HG02642 (cell line): Measurements from ENCODE around the gene PELI2.

Source experiments
- ATAC-seq: cut with Tn5 transposase; IDR thresholded peaks from one replicate; pipeline ENCODE4 v1.9.1; 2021; ENCODE audit warnings: mild to moderate bottlenecking; ENCODE audit not compliant: unreplicated experiment, poor library complexity

Gene PELI2

DNA sequence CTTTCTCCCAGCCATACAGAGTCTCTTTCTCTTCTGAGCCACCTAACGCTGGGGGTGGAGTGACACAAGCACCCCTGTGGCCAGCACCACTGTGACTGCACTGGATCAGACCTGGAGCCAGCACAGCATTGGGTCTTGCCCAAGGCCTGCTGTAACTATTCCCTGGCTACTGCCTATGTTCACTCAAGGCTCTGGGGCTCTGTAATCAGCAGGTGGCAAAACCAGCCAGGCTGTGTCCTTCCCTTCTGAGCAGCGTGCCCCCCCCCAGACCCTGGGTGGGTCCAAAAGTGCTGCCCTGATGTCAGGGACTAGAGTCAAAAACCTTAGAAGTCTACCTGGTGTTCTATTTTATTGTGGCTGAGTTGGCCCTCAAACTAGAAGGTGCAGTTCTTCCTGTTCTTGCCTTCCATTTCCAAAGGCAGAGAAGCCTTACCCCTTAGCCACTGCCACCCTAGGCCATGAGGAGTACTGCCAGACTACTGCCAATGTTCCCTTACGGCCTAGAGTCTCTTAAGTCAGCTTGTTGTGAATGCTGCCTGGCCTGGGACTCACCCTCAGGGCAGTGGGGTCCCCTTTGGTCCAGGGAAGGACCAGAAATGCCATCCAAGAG, 49.9 kb downstream of the PELI2 start:
- no peak for ATAC-seq

GRCh38 chr14:56170028-56170427, 51.8 kb downstream of the PELI2 start:
- no peak for ATAC-seq

GRCh38 chr14:56170877-56171422, 52.7 kb downstream of the PELI2 start:
- ATAC-seq, result no peak

GRCh38 chr14:56172074-56172473, 53.9 kb downstream of the PELI2 start:
- ATAC-seq, result no peak

GRCh38 chr14:56172571-56172971, 54.4 kb downstream of the PELI2 start:
- no peak for ATAC-seq

GRCh38 chr14:56173365-56173922, 55.2 kb downstream of the PELI2 start:
- no peak for ATAC-seq

GRCh38 chr14:56175773-56176172, 57.6 kb downstream of the PELI2 start:
- ATAC-seq, result no peak

DNA sequence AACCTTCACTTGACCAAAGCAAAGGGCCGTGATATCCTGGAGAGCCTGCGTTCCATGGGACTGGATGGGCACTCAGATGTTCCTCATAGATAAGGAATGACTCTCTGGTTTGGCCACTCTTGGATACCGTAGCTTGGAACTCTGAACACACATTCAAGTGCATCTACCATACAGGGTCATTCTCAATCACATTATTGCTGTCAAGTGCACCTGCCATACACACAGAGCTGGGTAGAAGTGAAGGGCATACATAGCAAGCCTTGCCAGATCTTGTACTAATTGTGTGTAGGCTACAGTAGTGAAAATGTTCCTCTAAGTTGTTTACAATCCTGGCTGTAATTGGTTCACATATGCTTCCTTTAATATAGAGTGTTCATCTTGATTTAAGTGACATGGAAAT, 58.3 kb downstream of the PELI2 start:
- no peak for ATAC-seq

DNA sequence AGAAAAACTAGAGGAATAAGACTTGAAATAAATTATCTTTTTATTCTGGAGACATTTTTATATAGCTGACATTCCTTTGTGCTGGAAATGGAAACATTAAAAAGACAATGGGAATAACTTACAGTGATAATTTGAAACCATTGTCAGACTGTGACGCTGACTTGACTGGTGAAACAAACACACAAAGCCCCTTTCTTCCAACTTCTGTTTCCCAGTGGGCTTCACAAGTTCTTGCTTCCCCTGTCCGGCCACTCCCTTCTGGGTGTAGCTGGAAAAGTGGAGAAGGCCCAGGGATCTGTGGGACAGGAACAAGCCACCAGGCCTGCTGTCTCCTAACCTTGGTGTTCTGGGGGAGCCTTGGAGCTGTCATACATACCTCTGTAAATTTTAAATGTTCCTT, 58.8 kb downstream of the PELI2 start:
- no peak for ATAC-seq

GRCh38 chr14:56180754-56181542, 62.7 kb downstream of the PELI2 start:
- ATAC-seq, result no peak

DNA sequence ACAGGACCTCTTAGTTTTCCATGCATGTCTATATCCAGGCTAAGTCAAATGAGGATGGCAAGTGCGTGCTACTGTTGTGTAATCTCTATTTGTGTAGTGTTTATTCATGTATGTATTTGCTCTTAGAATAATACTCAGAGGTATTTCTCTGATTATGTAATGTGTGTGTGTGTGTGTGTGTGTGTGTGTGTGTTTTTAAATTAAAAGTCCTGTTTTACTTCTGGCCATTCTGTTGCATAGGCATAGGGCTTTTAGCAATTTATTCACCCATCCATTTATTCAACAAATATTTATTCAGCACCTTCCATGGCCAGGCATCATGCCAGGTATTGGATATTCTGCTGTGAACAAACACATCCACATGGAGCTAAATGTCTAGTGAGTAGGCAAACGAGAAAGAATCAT, 63.5 kb downstream of the PELI2 start:
- ATAC-seq, result no peak

GRCh38 chr14:56182410-56182809, 64.2 kb downstream of the PELI2 start:
- ATAC-seq, result no peak

DNA sequence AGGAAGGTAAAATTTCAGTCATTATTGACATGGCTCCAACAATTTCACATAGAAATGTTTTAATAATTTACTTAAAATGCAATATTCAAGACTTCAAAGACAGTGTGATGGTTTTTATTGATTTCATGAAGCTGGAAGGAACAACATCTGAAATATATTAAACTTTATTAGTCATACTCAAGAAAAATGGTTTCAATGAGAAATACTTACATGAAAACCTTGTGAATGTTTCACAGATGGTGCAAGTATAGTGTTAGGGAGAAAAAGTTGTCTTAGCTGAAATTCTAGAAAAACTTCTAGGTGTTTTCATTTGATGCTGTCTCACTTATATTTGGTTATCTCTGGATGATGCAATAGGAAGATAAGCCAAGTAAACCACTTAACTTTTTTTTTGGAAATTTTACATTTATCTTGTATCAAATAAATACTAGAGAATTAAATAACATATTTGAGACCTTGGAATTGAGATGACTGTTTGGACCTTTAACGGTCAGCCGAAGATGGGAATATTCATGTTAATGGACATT, 65.5 kb downstream of the PELI2 start:
- ATAC-seq, result no peak

DNA sequence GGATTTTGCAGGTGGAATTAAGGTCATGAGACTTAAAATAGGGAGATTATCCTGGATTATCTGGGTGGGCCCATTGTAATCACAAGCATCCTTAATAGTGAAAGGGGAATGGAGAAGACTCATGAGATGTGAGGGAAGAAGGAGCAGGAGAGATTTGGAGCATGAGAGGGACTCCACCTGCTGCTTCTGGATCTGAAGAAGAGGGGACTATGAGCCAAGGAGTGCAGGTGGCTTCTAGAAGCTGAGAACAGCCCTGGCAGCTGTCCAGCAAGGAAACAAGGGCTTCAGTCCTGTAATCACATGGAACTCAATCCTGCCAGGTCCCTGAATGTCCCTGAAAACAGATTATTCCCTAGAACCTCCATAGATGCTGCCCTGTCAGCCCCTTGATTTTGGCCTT, 67.8 kb downstream of the PELI2 start:
- ATAC-seq, result no peak

DNA sequence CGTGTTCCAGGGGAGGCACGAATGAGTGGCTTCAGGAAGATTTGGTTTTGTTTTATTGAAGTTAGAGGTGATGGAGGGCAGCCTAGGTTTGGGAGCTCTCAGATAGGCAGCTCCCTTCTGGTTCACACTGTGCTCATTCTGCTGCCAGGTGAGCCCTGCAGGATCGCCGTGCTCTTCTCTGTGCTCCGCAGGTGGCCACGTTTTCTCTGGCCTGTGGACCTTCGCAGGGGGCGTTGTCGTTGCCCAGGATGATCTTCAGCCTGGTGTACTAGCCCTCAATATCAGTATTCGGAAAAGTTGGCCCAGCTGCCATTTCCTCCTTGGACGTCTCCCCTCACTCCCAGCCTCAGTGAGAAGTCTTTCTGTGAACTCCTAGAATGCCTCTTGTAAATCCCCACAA, 69.5 kb downstream of the PELI2 start:
- ATAC-seq, result no peak

DNA sequence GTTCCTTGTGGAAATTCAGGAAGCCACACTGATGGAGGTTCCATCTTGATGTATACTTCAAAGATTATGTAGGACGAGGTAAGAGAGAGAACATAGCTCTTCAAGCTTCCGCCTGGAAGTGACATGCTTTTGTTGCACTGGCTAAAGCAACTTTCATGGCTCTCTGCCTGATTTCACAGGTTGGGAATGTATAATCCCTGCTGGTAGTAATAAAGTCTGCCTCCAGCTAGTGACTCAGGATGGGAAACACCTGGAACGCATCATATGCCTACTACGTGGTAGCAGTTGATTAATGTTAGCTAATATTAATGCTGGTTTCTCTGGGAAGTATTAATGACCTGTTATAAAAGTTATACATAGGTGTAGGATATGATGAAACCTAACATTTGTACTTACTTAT, 71.1 kb downstream of the PELI2 start:
- no peak for ATAC-seq

GRCh38 chr14:56193347-56193746, 75.1 kb downstream of the PELI2 start:
- no peak for ATAC-seq

GRCh38 chr14:56194042-56194441, 75.8 kb downstream of the PELI2 start:
- ATAC-seq, result no peak

DNA sequence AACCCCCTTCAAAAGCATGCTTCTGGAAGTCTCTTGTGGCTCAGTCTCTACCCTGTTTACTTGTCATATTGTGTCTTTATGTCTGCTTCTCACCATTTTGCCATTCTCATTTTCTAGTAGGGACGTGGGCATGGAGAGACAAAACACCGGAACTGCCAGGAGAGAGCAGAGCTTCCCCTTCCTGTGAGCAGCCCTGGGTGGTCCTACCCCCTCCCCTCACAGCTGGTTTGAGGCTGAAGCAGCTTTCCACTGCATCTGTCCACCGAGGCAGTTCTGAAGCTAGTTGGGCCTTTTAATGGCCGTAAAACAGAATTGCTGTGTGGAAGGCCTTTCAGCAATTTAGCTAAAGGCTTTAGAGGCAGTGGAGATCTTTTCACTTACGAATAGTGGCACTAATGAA, 77.0 kb downstream of the PELI2 start:
- no peak for ATAC-seq

DNA sequence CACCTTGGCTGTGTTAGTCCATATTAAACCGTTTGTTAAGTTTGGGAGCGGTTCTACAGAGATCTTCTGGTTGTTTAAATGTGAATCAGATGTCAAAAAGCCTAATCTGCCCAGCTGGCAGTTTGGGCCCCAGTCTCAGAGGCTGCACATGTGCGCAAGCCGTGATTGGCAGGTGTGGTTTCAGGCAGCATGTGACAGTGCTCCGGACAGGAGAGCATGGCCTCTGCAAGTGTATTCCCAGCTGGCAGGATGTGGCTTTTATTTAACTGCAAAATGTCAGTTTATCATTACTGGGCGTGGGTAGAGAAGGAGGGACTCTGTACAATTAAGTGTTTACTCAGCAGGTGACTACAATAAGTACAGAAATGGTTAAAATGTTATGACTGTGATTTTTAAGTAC, 77.5 kb downstream of the PELI2 start:
- ATAC-seq, result peak; percentile 87

GRCh38 chr14:56196274-56196673, 78.1 kb downstream of the PELI2 start:
- ATAC-seq, result no peak
